ENCODE results near the gene NHEJ1. TPM values are rescaled to one million over a fixed set of nuclear protein-coding genes. Genes with fewer than 3 reads are reported as not detected.

Gene NHEJ1
- polyA plus RNA-seq, 4 donors, result 19.3 to 47.1 (median 36.6) TPM

DNA sequence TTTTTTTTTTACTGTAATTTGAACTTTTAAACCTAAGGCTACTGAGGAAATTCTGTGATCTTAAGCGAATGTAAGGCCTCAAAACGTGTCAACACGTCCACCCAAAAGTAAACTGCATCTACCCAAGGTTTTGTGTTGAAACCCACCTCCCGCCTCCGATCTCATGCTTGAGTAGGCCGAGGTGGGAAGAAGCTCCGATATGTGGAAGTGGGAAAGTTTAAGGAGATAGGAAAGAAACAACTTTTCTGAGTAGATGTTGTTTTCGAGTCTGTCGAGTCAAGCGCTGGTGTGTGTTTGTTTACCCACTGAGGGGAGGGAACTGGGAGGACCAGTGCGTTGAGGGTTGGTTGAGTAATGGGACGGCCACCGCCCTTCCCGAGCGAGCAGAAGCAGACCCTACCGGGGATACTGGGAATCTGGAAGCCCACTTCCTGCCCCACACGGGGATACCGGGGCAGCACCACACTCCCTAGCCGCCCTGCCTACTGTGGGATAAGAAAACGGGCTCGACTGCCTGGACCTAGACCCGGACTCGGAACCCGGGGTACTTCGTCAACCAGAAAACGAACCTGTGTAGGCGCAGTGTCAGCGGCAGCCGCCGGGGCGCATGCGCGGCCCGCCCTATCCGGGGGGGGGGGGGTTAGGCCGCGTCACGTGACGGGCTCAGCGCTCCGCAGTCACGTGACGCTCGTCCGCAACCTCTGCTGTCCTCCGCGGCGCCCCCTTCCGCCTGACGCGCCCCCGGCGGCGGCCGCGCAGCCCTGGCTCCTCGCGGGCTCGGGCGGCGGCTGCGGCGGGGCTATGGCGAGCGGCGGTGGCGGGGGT is 17.1 kb upstream of the NHEJ1 start, which contains the start of gene RETREG2:
Gene RETREG2, plus strand, starts transcription at position 724 of the 825 bp plus-strand sequence. Its CDS starts 78 bp downstream, at position 802.
- Histone ChIP-seq H3K27me3 (ENCODE audit: control insufficient read depth in 3 of 3, insufficient read depth in 3 of 3, low read length in 3 of 3) (no peaks in the 10 kb centered on the region), H3K9me3 (ENCODE audit: control insufficient read depth in 2 of 2, insufficient read depth in 1 of 2, low read depth in 1 of 2, low read length in 1 of 2) (no peaks in the 10 kb centered on the region), H3K4me3 (ENCODE audit: low read depth in 1 of 3, low read length in 3 of 3) (peak within 1 kb of the TSS; percentile 86 to 95 (median 95)), H3K4me1 (ENCODE audit: control insufficient read depth in 3 of 3, insufficient read depth in 2 of 3, low read depth in 1 of 3, low read length in 2 of 3) (peaks cover 7 to 10% (median 7%) of the 10 kb centered on the region in 3 donors), H3K36me3 (ENCODE audit: control insufficient read depth in 3 of 3, insufficient read depth in 2 of 3, low read depth in 1 of 3, low read length in 3 of 3) (peaks cover 23 to 65% (median 31%) of the 10 kb centered on the region in 3 donors), H3K27ac (ENCODE audit: low read depth in 1 of 3, low read length in 2 of 3) (peak within 1 kb of the TSS; percentile 98 to 100 (median 100))
- DNase-seq (peak; percentile 90 to 98), FAIRE-seq (no peak)
- WGBS, 3 donors, result 0% methylated on average over 36 to 67 of the region's 67 CpGs

DNA sequence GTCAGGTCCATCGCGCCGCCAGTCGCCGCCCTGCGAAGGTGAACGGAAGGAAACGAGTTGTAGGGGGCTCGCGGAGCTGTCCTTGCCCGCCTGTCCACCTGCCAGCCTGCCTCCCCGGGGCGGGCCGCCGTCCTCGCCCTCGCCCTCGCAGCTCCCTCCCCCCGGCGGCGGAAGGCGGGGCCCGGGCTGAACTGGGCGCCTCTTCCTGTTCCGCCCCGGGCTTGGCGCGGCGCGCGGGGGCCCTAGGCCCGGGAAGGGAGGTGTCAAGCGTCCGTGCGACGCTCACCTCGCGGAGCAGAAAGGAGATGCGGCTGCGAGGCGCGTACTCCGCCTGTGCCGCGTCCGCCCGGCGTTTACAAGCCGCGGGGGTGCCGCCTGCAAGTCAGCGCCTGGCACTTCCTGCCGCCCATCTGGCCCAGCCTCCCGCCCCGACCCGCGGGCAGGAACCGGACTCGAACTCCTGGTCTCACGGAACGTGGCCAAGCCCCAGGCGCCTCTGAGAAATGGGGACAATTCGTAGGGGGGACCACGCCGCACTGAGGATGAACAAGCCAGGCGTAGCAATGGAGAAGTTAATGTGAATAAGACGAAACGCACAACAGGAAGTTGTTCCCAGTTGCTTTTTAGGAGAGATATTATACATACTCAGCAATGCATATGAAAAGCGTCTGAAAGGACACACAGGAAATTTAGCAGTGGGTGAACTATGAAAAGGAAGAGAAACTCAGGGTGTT is 16.4 kb upstream of the NHEJ1 start, which contains the start of gene CNPPD1:
Gene CNPPD1, minus strand, starts transcription at position 108 of the 734 bp plus-strand sequence. Its CDS starts 97 bp downstream, at position 11.
- H3K4me3 ChIP-seq (ENCODE audit: low read depth in 1 of 3, low read length in 3 of 3), result peak within 1 kb of the TSS; percentile 78 to 95 (median 86)
- no peaks in the 10 kb centered on the region for H3K27me3 ChIP-seq (ENCODE audit: control insufficient read depth in 3 of 3, insufficient read depth in 3 of 3, low read length in 3 of 3)
- no peaks in the 10 kb centered on the region for H3K9me3 ChIP-seq (ENCODE audit: control insufficient read depth in 2 of 2, insufficient read depth in 1 of 2, low read depth in 1 of 2, low read length in 1 of 2)
- peaks cover 7 to 10% (median 7%) of the 10 kb centered on the region in 3 donors for H3K4me1 ChIP-seq (ENCODE audit: control insufficient read depth in 3 of 3, insufficient read depth in 2 of 3, low read depth in 1 of 3, low read length in 2 of 3)
- FAIRE-seq (no peak), DNase-seq (peak; percentile 93 to 97)
- 0 to 1% (median 0%) methylated on average over 57 to 69 of the region's 69 CpGs for WGBS, 3 donors
- peaks cover 17 to 65% (median 25%) of the 10 kb centered on the region in 3 donors for H3K36me3 ChIP-seq (ENCODE audit: control insufficient read depth in 3 of 3, insufficient read depth in 2 of 3, low read depth in 1 of 3, low read length in 3 of 3)
- H3K27ac ChIP-seq (ENCODE audit: low read depth in 1 of 3, low read length in 2 of 3), result peak within 1 kb of the TSS; percentile 98 to 100 (median 100)

GRCh38 chr2:219175928-219176817 is 15.6 kb upstream of the NHEJ1 start:
- peak in 1 of 2 donors; percentile 71 for DNase-seq
- peak overlapping the region; percentile 98 to 100 (median 100) for H3K27ac ChIP-seq (ENCODE audit: low read depth in 1 of 3, low read length in 2 of 3)
- no peak for FAIRE-seq
- H3K27me3 ChIP-seq (ENCODE audit: control insufficient read depth in 3 of 3, insufficient read depth in 3 of 3, low read length in 3 of 3), result no peaks in the 10 kb centered on the region
- WGBS, 3 donors, result 1 to 3% (median 2%) methylated on average over 29 to 45 of the region's 45 CpGs
- peaks cover 7 to 10% (median 7%) of the 10 kb centered on the region in 3 donors for H3K4me1 ChIP-seq (ENCODE audit: control insufficient read depth in 3 of 3, insufficient read depth in 2 of 3, low read depth in 1 of 3, low read length in 2 of 3)
- peaks cover 8 to 65% (median 23%) of the 10 kb centered on the region in 3 donors for H3K36me3 ChIP-seq (ENCODE audit: control insufficient read depth in 3 of 3, insufficient read depth in 2 of 3, low read depth in 1 of 3, low read length in 3 of 3)
- no peaks in the 10 kb centered on the region for H3K9me3 ChIP-seq (ENCODE audit: control insufficient read depth in 2 of 2, insufficient read depth in 1 of 2, low read depth in 1 of 2, low read length in 1 of 2)
- peak overlapping the region; percentile 78 to 95 (median 86) for H3K4me3 ChIP-seq (ENCODE audit: low read depth in 1 of 3, low read length in 3 of 3)

DNA sequence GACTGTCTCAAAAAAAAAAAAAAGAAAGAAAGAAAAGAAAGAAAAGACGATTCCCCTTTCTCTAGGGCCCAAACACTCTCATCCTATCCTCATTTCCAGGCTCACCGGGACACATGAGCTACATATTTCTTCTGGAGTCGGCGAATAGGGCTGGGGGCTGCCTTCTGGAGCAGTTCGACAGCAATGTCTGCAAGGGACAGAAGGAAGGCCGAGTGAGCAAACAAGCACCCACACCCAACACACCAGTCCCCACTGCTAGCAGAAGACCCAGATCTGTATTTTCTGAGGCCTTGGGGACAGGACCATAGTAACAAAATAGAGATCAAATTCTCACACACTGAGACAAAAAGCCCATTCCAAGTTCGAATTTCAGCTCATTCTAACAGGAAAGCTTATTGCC is 14.9 kb upstream of the NHEJ1 start:
- peaks cover 7 to 15% (median 7%) of the 10 kb centered on the region in 3 donors for H3K4me1 ChIP-seq (ENCODE audit: control insufficient read depth in 3 of 3, insufficient read depth in 2 of 3, low read depth in 1 of 3, low read length in 2 of 3)
- no peaks in the 10 kb centered on the region for H3K9me3 ChIP-seq (ENCODE audit: control insufficient read depth in 2 of 2, insufficient read depth in 1 of 2, low read depth in 1 of 2, low read length in 1 of 2)
- H3K27me3 ChIP-seq (ENCODE audit: control insufficient read depth in 3 of 3, insufficient read depth in 3 of 3, low read length in 3 of 3), result no peaks in the 10 kb centered on the region
- no peak overlapping the region for H3K27ac ChIP-seq (ENCODE audit: low read depth in 1 of 3, low read length in 2 of 3)
- FAIRE-seq, result no peak
- no peak for DNase-seq
- peaks cover 2 to 58% (median 16%) of the 10 kb centered on the region in 3 donors for H3K36me3 ChIP-seq (ENCODE audit: control insufficient read depth in 3 of 3, insufficient read depth in 2 of 3, low read depth in 1 of 3, low read length in 3 of 3)
- peak overlapping the region in 2 of 3 donors; percentile 86 to 95 for H3K4me3 ChIP-seq (ENCODE audit: low read depth in 1 of 3, low read length in 3 of 3)
- WGBS, 3 donors, result 79 to 85% (median 80%) methylated on average over 7 of the region's 7 CpGs

GRCh38 chr2:219174801-219175200 is 14.2 kb upstream of the NHEJ1 start:
- peaks cover 7 to 21% (median 7%) of the 10 kb centered on the region in 3 donors for H3K4me1 ChIP-seq (ENCODE audit: control insufficient read depth in 3 of 3, insufficient read depth in 2 of 3, low read depth in 1 of 3, low read length in 2 of 3)
- H3K27ac ChIP-seq (ENCODE audit: low read depth in 1 of 3, low read length in 2 of 3), result no peak overlapping the region
- FAIRE-seq, result no peak

GRCh38 chr2:219174146-219174545 is 13.5 kb upstream of the NHEJ1 start:
- no peak for DNase-seq
- FAIRE-seq, result no peak
- H3K4me1 ChIP-seq (ENCODE audit: control insufficient read depth in 3 of 3, insufficient read depth in 2 of 3, low read depth in 1 of 3, low read length in 2 of 3), result peaks cover 3 to 27% (median 7%) of the 10 kb centered on the region in 3 donors
- H3K36me3 ChIP-seq (ENCODE audit: control insufficient read depth in 3 of 3, insufficient read depth in 2 of 3, low read depth in 1 of 3, low read length in 3 of 3), result peaks cover 2 to 47% (median 16%) of the 10 kb centered on the region in 3 donors
- 82 to 88% (median 83%) methylated on average over 3 of the region's 3 CpGs for WGBS, 3 donors
- no peaks in the 10 kb centered on the region for H3K27me3 ChIP-seq (ENCODE audit: control insufficient read depth in 3 of 3, insufficient read depth in 3 of 3, low read length in 3 of 3)
- H3K4me3 ChIP-seq (ENCODE audit: low read depth in 1 of 3, low read length in 3 of 3), result no peak overlapping the region
- H3K9me3 ChIP-seq (ENCODE audit: control insufficient read depth in 2 of 2, insufficient read depth in 1 of 2, low read depth in 1 of 2, low read length in 1 of 2), result no peaks in the 10 kb centered on the region
- H3K27ac ChIP-seq (ENCODE audit: low read depth in 1 of 3, low read length in 2 of 3), result no peak overlapping the region

More at GRCh38 chr2:219174801-219175200, 14.2 kb upstream of the NHEJ1 start:
- 82 to 88% (median 87%) methylated on average over 7 of the region's 7 CpGs for WGBS, 3 donors
- H3K27me3 ChIP-seq (ENCODE audit: control insufficient read depth in 3 of 3, insufficient read depth in 3 of 3, low read length in 3 of 3), result no peaks in the 10 kb centered on the region
- H3K9me3 ChIP-seq (ENCODE audit: control insufficient read depth in 2 of 2, insufficient read depth in 1 of 2, low read depth in 1 of 2, low read length in 1 of 2), result no peaks in the 10 kb centered on the region
- H3K36me3 ChIP-seq (ENCODE audit: control insufficient read depth in 3 of 3, insufficient read depth in 2 of 3, low read depth in 1 of 3, low read length in 3 of 3), result peaks cover 2 to 51% (median 16%) of the 10 kb centered on the region in 3 donors
- H3K4me3 ChIP-seq (ENCODE audit: low read depth in 1 of 3, low read length in 3 of 3), result no peak overlapping the region
- no peak for DNase-seq

- 90 to 96% (median 94%) methylated on average over 6 of the region's 6 CpGs for WGBS, 3 donors
- FAIRE-seq (no peak), DNase-seq (no peak)
- peaks cover 2 to 44% (median 16%) of the 10 kb centered on the region in 3 donors for H3K36me3 ChIP-seq (ENCODE audit: control insufficient read depth in 3 of 3, insufficient read depth in 2 of 3, low read depth in 1 of 3, low read length in 3 of 3)
- H3K27me3 ChIP-seq (ENCODE audit: control insufficient read depth in 3 of 3, insufficient read depth in 3 of 3, low read length in 3 of 3), result no peaks in the 10 kb centered on the region
- peaks cover 3 to 27% (median 7%) of the 10 kb centered on the region in 3 donors for H3K4me1 ChIP-seq (ENCODE audit: control insufficient read depth in 3 of 3, insufficient read depth in 2 of 3, low read depth in 1 of 3, low read length in 2 of 3)
- H3K27ac ChIP-seq (ENCODE audit: low read depth in 1 of 3, low read length in 2 of 3), result no peak overlapping the region
- H3K4me3 ChIP-seq (ENCODE audit: low read depth in 1 of 3, low read length in 3 of 3), result no peak overlapping the region
- no peaks in the 10 kb centered on the region for H3K9me3 ChIP-seq (ENCODE audit: control insufficient read depth in 2 of 2, insufficient read depth in 1 of 2, low read depth in 1 of 2, low read length in 1 of 2)
Observed at GRCh38 chr2:219173176-219173575, 12.6 kb upstream of the NHEJ1 start.

Data from small intestine (tissue), 7 donors.